Activated T-helper 1 cell treated with anti-CD3 and anti-CD28 coated beads, Interleukin-12 subunit alpha, Interleukin-12 subunit beta, Interleukin-2, Interleukin-4 antibody, amounts not matched to agents 30 ng/mL and 10 ng/mL and 1 ng/mL, durations not matched to agents 14 hours and 24 hours and 36 hours (primary cell): ENCODE measurements around the gene KRT4. TPM values are rescaled to one million over a fixed set of nuclear protein-coding genes. Genes with fewer than 3 reads are reported as not detected.

Experiments used
- DNase-seq: peaks from one replicate; pipeline ENCODE4 v3.0.0; 2021; ENCODE audit warnings: low spot score
- H3K27ac Mint-ChIP-seq: one replicate; pipeline ENCODE4 v1.8.0; 2021; ENCODE audit warnings: mild to moderate bottlenecking, mixed read lengths
- H3K27me3 Mint-ChIP-seq: one replicate; pipeline ENCODE4 v1.8.0; 2022; ENCODE audit warnings: mild to moderate bottlenecking, moderate library complexity, mixed read lengths; ENCODE audit not compliant: insufficient read depth
- H3K36me3 Mint-ChIP-seq: one replicate; pipeline ENCODE4 v1.8.0; 2021; ENCODE audit warnings: low read depth, mixed read lengths
- H3K4me1 Mint-ChIP-seq: one replicate; pipeline ENCODE4 v1.8.0; 2021; ENCODE audit warnings: low read depth, mixed read lengths
- H3K4me3 Mint-ChIP-seq: one replicate; pipeline ENCODE4 v1.8.0; 2021; ENCODE audit warnings: mild to moderate bottlenecking, moderate library complexity, mixed read lengths
- H3K9me3 Mint-ChIP-seq: one replicate; pipeline ENCODE4 v1.8.0; 2021; ENCODE audit warnings: mixed read lengths
- intact Hi-C: fragments of 100-400 bp; cut with micrococcal nuclease; formaldehyde crosslinking; loops from one replicate; pipeline ENCODE4 v1.15.1; 2024
- total RNA-seq: library from RNA; stranded (reverse); gene quantifications from 2 replicates; pipeline ENCODE4 v1.2.3, GENCODE V29; 2022

The KRT4 gene
- total RNA-seq, 1 donor from 2014 or later = not detected

- Mint-ChIP-seq H3K4me3 (no peak within 1 kb of the TSS), H3K9me3 (no peaks in the 10 kb centered on the region), H3K27me3 (peaks cover 3% of the 10 kb centered on the region), H3K36me3 (no peaks in the 10 kb centered on the region), H3K27ac (no peak within 1 kb of the TSS), H3K4me1 (peaks cover 31% of the 10 kb centered on the region)
- no peak for DNase-seq
- intact Hi-C loops = no loop called here
Measured at GRCh38 chr12:52833922-52834726, 20.2 kb upstream of the KRT4 start, which contains the start of gene KRT79. Gene KRT79, minus strand, starts transcription at chr12:52834311. Its CDS starts 51 bp downstream, at chr12:52834260.

- Mint-ChIP-seq H3K4me3 (no peak overlapping the region), H3K27ac (no peak overlapping the region), H3K9me3 (no peaks in the 10 kb centered on the region), H3K36me3 (no peaks in the 10 kb centered on the region), H3K4me1 (peaks cover 38% of the 10 kb centered on the region), H3K27me3 (peaks cover 2% of the 10 kb centered on the region)
- intact Hi-C loops = no loop called here
- no peak for DNase-seq
Measured at GRCh38 chr12:52832985-52833905, 19.3 kb upstream of the KRT4 start.

GRCh38 chr12:52832451-52832850 lies 18.5 kb upstream of the KRT4 start:
- no peak for DNase-seq
- Mint-ChIP-seq H3K4me1 (peaks cover 31% of the 10 kb centered on the region), H3K27ac (no peak overlapping the region), H3K27me3 (peaks cover 2% of the 10 kb centered on the region), H3K4me3 (no peak overlapping the region), H3K9me3 (no peaks in the 10 kb centered on the region), H3K36me3 (no peaks in the 10 kb centered on the region)
- intact Hi-C loops = no loop called here

GRCh38 chr12:52831251-52831650 lies 17.3 kb upstream of the KRT4 start:
- no peaks in the 10 kb centered on the region for H3K9me3 Mint-ChIP-seq
- intact Hi-C loops = no loop called here
- no peak overlapping the region for H3K27ac Mint-ChIP-seq
- H3K4me3 Mint-ChIP-seq = no peak overlapping the region
- peaks cover 19% of the 10 kb centered on the region for H3K4me1 Mint-ChIP-seq
- no peak for DNase-seq
- peaks cover 2% of the 10 kb centered on the region for H3K27me3 Mint-ChIP-seq
- no peaks in the 10 kb centered on the region for H3K36me3 Mint-ChIP-seq

GRCh38 chr12:52829986-52830770 lies 16.3 kb upstream of the KRT4 start:
- Mint-ChIP-seq H3K4me3 (no peak overlapping the region), H3K36me3 (no peaks in the 10 kb centered on the region), H3K27me3 (no peaks in the 10 kb centered on the region), H3K27ac (no peak overlapping the region), H3K4me1 (peaks cover 9% of the 10 kb centered on the region), H3K9me3 (no peaks in the 10 kb centered on the region)
- intact Hi-C loops = no loop called here
- DNase-seq = no peak

- no peak for DNase-seq
- Mint-ChIP-seq H3K27me3 (no peaks in the 10 kb centered on the region), H3K36me3 (no peaks in the 10 kb centered on the region), H3K4me3 (no peak overlapping the region), H3K9me3 (no peaks in the 10 kb centered on the region), H3K27ac (no peak overlapping the region), H3K4me1 (peaks cover 8% of the 10 kb centered on the region)
- intact Hi-C loops = no loop called here
Measured at GRCh38 chr12:52828591-52829021, 14.7 kb upstream of the KRT4 start.

- Mint-ChIP-seq H3K4me1 (peaks cover 8% of the 10 kb centered on the region), H3K36me3 (no peaks in the 10 kb centered on the region), H3K27me3 (no peaks in the 10 kb centered on the region), H3K9me3 (no peaks in the 10 kb centered on the region), H3K4me3 (no peak overlapping the region), H3K27ac (no peak overlapping the region)
- intact Hi-C loops = no loop called here
- no peak for DNase-seq
Measured at GRCh38 chr12:52828156-52828555, 14.2 kb upstream of the KRT4 start.

- Mint-ChIP-seq H3K27me3 (no peaks in the 10 kb centered on the region), H3K27ac (no peak overlapping the region), H3K9me3 (no peaks in the 10 kb centered on the region), H3K4me3 (no peak overlapping the region), H3K36me3 (no peaks in the 10 kb centered on the region), H3K4me1 (peaks cover 8% of the 10 kb centered on the region)
- DNase-seq = no peak
- intact Hi-C loops = no loop called here
Measured at GRCh38 chr12:52827499-52828090, 13.7 kb upstream of the KRT4 start.

GRCh38 chr12:52826611-52827498 lies 12.9 kb upstream of the KRT4 start:
- Mint-ChIP-seq H3K27ac (no peak overlapping the region), H3K36me3 (no peaks in the 10 kb centered on the region), H3K4me1 (peaks cover 8% of the 10 kb centered on the region), H3K9me3 (no peaks in the 10 kb centered on the region), H3K4me3 (no peak overlapping the region), H3K27me3 (no peaks in the 10 kb centered on the region)
- intact Hi-C loops = no loop called here
- DNase-seq = no peak

- intact Hi-C loops = no loop called here
- Mint-ChIP-seq H3K4me3 (no peak overlapping the region), H3K9me3 (no peaks in the 10 kb centered on the region), H3K4me1 (peaks cover 8% of the 10 kb centered on the region), H3K27me3 (peaks cover 1% of the 10 kb centered on the region), H3K36me3 (no peaks in the 10 kb centered on the region), H3K27ac (no peak overlapping the region)
- DNase-seq = no peak
Measured at GRCh38 chr12:52825961-52826360, 12.0 kb upstream of the KRT4 start.

- H3K9me3 Mint-ChIP-seq = no peaks in the 10 kb centered on the region
- intact Hi-C loops = no loop called here
- H3K36me3 Mint-ChIP-seq = no peaks in the 10 kb centered on the region
- H3K27ac Mint-ChIP-seq = no peak overlapping the region
- no peak for DNase-seq
- H3K4me1 Mint-ChIP-seq = peaks cover 8% of the 10 kb centered on the region
- H3K27me3 Mint-ChIP-seq = peaks cover 3% of the 10 kb centered on the region
- no peak overlapping the region for H3K4me3 Mint-ChIP-seq
Measured at GRCh38 chr12:52824741-52825410, 11.0 kb upstream of the KRT4 start.
